ENCODE data around the gene CANT1. TPM values are rescaled to one million over a fixed set of nuclear protein-coding genes. Genes with fewer than 3 reads are reported as not detected.

CANT1 gene
- total and polyA plus RNA-seq, 2 of the 13 experiments (the other 11 are each of a cell fraction or from before 2014, with no cell fraction given), result 34.1 to 42.1 TPM

- TF ChIP-seq ZHX2 (IDR thresholded peaks at IDR 0.05; ENCODE audit: low read depth) (no peak), ZHX2 (CRISPR knock-in tag; IDR thresholded peaks at IDR 0.05; ENCODE audit: borderline replicate concordance) (no peak), SAP130 (CRISPR knock-in tag; IDR thresholded peaks at IDR 0.05; ENCODE audit: low read depth) (peak; percentile 89), ZNF350 (CRISPR knock-in tag; IDR thresholded peaks at IDR 0.05; ENCODE audit: borderline replicate concordance, low read depth) (no peak; the same call in 1 of the 2 replicates), SKI (IDR thresholded peaks at IDR 0.05; ENCODE audit: partially characterized antibody) (peak; percentile 9), SYNCRIP (IDR thresholded peaks at IDR 0.05; ENCODE audit: insufficient read depth, low read depth, low read length) (no peak), ZBTB38 (CRISPR knock-in tag; IDR thresholded peaks at IDR 0.05) (peak; percentile 55; the same call in 1 of the 2 replicates), ZNF619 (CRISPR knock-in tag; IDR thresholded peaks at IDR 0.05) (no peak), KDM5A (IDR thresholded peaks at IDR 0.05; ENCODE audit: borderline replicate concordance, low read length) (peak; percentile 58; the same call in 1 of the 2 replicates), ZNF569 (CRISPR knock-in tag; IDR thresholded peaks at IDR 0.05; ENCODE audit: borderline replicate concordance) (0 out of 2 replicates have a peak, but pooled peaks have one; percentile 30)
- TF ChIP-seq, protein P1, sequence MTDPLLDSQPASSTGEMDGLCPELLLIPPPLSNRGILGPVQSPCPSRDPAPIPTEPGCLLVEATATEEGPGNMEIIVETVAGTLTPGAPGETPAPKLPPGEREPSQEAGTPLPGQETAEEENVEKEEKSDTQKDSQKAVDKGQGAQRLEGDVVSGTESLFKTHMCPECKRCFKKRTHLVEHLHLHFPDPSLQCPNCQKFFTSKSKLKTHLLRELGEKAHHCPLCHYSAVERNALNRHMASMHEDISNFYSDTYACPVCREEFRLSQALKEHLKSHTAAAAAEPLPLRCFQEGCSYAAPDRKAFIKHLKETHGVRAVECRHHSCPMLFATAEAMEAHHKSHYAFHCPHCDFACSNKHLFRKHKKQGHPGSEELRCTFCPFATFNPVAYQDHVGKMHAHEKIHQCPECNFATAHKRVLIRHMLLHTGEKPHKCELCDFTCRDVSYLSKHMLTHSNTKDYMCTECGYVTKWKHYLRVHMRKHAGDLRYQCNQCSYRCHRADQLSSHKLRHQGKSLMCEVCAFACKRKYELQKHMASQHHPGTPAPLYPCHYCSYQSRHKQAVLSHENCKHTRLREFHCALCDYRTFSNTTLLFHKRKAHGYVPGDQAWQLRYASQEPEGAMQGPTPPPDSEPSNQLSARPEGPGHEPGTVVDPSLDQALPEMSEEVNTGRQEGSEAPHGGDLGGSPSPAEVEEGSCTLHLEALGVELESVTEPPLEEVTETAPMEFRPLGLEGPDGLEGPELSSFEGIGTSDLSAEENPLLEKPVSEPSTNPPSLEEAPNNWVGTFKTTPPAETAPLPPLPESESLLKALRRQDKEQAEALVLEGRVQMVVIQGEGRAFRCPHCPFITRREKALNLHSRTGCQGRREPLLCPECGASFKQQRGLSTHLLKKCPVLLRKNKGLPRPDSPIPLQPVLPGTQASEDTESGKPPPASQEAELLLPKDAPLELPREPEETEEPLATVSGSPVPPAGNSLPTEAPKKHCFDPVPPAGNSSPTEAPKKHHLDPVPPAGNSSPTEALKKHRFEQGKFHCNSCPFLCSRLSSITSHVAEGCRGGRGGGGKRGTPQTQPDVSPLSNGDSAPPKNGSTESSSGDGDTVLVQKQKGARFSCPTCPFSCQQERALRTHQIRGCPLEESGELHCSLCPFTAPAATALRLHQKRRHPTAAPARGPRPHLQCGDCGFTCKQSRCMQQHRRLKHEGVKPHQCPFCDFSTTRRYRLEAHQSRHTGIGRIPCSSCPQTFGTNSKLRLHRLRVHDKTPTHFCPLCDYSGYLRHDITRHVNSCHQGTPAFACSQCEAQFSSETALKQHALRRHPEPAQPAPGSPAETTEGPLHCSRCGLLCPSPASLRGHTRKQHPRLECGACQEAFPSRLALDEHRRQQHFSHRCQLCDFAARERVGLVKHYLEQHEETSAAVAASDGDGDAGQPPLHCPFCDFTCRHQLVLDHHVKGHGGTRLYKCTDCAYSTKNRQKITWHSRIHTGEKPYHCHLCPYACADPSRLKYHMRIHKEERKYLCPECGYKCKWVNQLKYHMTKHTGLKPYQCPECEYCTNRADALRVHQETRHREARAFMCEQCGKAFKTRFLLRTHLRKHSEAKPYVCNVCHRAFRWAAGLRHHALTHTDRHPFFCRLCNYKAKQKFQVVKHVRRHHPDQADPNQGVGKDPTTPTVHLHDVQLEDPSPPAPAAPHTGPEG (CRISPR knock-in tag; IDR thresholded peaks at IDR 0.05), result peak; percentile 78; the same call in 1 of the 2 replicates
- TF ChIP-seq, protein P2, sequence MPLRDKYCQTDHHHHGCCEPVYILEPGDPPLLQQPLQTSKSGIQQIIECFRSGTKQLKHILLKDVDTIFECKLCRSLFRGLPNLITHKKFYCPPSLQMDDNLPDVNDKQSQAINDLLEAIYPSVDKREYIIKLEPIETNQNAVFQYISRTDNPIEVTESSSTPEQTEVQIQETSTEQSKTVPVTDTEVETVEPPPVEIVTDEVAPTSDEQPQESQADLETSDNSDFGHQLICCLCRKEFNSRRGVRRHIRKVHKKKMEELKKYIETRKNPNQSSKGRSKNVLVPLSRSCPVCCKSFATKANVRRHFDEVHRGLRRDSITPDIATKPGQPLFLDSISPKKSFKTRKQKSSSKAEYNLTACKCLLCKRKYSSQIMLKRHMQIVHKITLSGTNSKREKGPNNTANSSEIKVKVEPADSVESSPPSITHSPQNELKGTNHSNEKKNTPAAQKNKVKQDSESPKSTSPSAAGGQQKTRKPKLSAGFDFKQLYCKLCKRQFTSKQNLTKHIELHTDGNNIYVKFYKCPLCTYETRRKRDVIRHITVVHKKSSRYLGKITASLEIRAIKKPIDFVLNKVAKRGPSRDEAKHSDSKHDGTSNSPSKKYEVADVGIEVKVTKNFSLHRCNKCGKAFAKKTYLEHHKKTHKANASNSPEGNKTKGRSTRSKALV (CRISPR knock-in tag; IDR thresholded peaks at IDR 0.05), result no peak
Observed at GRCh38 chr17:79009397-79010303, at the start of gene CANT1 (continued).
